ENCODE data around the gene NR0B2. TPM values are rescaled to one million over a fixed set of nuclear protein-coding genes. Genes with fewer than 3 reads are reported as not detected.
"Not testable (repeated sequence)": the region's sequence is repeated elsewhere in the genome, so short reads cannot be mapped to it uniquely, and the experiment has no call there.

Gene NR0B2
- polyA plus RNA-seq, 1 experiment: not detected

- H3K36me3 ChIP-seq (ENCODE audit: control insufficient read depth, insufficient read depth, low read length): peaks cover 29% of the 10 kb centered on the region
- TF ChIP-seq CTCF (IDR thresholded peaks at IDR 0.05; ENCODE audit: insufficient read depth, low read depth, low read length): no peak
- CTCF ChIA-PET: interaction anchor here (0.8 to 2.4 kb wide), 5 partner anchors 9 to 29 kb away, joined by 3 to 10 read pairs (median 3); no protein-coding TSS in a partner anchor
- no peak for DNase-seq (ENCODE audit: low read depth)
- no peak overlapping the region for H3K4me3 ChIP-seq (ENCODE audit: low read depth, low read length)
- H3K27me3 ChIP-seq (ENCODE audit: control insufficient read depth, insufficient read depth, low read length): no peaks in the 10 kb centered on the region
- POLR2A ChIA-PET: interaction anchor here (0.7 kb wide), 1 partner anchor 343 kb away, joined by 4 read pairs; no protein-coding TSS in a partner anchor
Observed at GRCh38 chr1:26879793-26880192, 34.0 kb downstream of the NR0B2 start.

- Histone ChIP-seq H3K4me3 (ENCODE audit: low read depth, low read length) (no peak overlapping the region), H3K36me3 (ENCODE audit: control insufficient read depth, insufficient read depth, low read length) (peaks cover 16% of the 10 kb centered on the region), H3K27me3 (ENCODE audit: control insufficient read depth, insufficient read depth, low read length) (no peaks in the 10 kb centered on the region)
- DNase-seq (ENCODE audit: low read depth): no peak
- CTCF ChIA-PET: interaction anchor here (1.4 to 3.8 kb wide), 8 partner anchors 9 to 275 kb away, joined by 3 to 22 read pairs (median 12); no protein-coding TSS in a partner anchor
- no peak for TF ChIP-seq CTCF (IDR thresholded peaks at IDR 0.05; ENCODE audit: insufficient read depth, low read depth, low read length)
- POLR2A ChIA-PET: no interaction called here
Observed at GRCh38 chr1:26877326-26877725, 36.4 kb downstream of the NR0B2 start.

GRCh38 chr1:26874896-26875295, 38.9 kb downstream of the NR0B2 start:
- no peaks in the 10 kb centered on the region for H3K27me3 ChIP-seq (ENCODE audit: control insufficient read depth, insufficient read depth, low read length)
- CTCF ChIA-PET: no interaction called here
- no peak for TF ChIP-seq CTCF (IDR thresholded peaks at IDR 0.05; ENCODE audit: insufficient read depth, low read depth, low read length)
- peaks cover 11% of the 10 kb centered on the region for H3K36me3 ChIP-seq (ENCODE audit: control insufficient read depth, insufficient read depth, low read length)
- H3K4me3 ChIP-seq (ENCODE audit: low read depth, low read length): no peak overlapping the region
- POLR2A ChIA-PET: no interaction called here
- no peak for DNase-seq (ENCODE audit: low read depth)

- POLR2A ChIA-PET: not testable (repeated sequence)
Observed at GRCh38 chr1:26873097-26873496, 40.7 kb downstream of the NR0B2 start.

GRCh38 chr1:26864610-26865480, 48.9 kb downstream of the NR0B2 start:
- Histone ChIP-seq H3K36me3 (ENCODE audit: control insufficient read depth, insufficient read depth, low read length) (no peaks in the 10 kb centered on the region), H3K27me3 (ENCODE audit: control insufficient read depth, insufficient read depth, low read length) (no peaks in the 10 kb centered on the region), H3K4me3 (ENCODE audit: low read depth, low read length) (peak overlapping the region; percentile 47)
- peak; percentile 27; the same call in 1 of the 2 replicates for TF ChIP-seq CTCF (IDR thresholded peaks at IDR 0.05; ENCODE audit: insufficient read depth, low read depth, low read length)
- POLR2A ChIA-PET: interaction anchor here (0.6 kb wide), 1 partner anchor 26 kb away, joined by 6 read pairs; the partner anchor contains the start of gene GPN2
- peak; percentile 96 for DNase-seq (ENCODE audit: low read depth)
- CTCF ChIA-PET: interaction anchor here (0.7 to 1.0 kb wide), 4 partner anchors 8 to 261 kb away, joined by 3 to 5 read pairs (median 3); no protein-coding TSS in a partner anchor

More at GRCh38 chr1:26873097-26873496, 40.7 kb downstream of the NR0B2 start:
- H3K27me3 ChIP-seq (ENCODE audit: control insufficient read depth, insufficient read depth, low read length); H3K4me3 ChIP-seq (ENCODE audit: low read depth, low read length); CTCF ChIA-PET; DNase-seq (ENCODE audit: low read depth); H3K36me3 ChIP-seq (ENCODE audit: control insufficient read depth, insufficient read depth, low read length): not testable (repeated sequence)

All from BJ (cell line).